H9 (cell line): ENCODE measurements around the gene TAS2R50. TPM values are rescaled to one million over a fixed set of nuclear protein-coding genes. Genes with fewer than 3 reads are reported as not detected.

ENCODE experiments used
- DNase-seq: peaks from one replicate; pipeline ENCODE4 v3.0.0-alpha.2; 2017
- H2AFZ ChIP-seq: one replicate; pipeline ENCODE4 v1.6.1; 2013; ENCODE audit warnings: mild to moderate bottlenecking, low read length, control low read depth, moderate library complexity
- H2AK5ac ChIP-seq: 2 replicates; pipeline ENCODE4 v1.6.1; 2013; ENCODE audit warnings: low read length, control low read depth, mixed read lengths; ENCODE audit not compliant: insufficient read length
- H2BK120ac ChIP-seq: one replicate; pipeline ENCODE4 v1.6.1; 2013; ENCODE audit warnings: low read depth, mild to moderate bottlenecking, low read length, control low read depth, inconsistent platforms; ENCODE audit not compliant: poor library complexity, severe bottlenecking
- H2BK12ac ChIP-seq: 2 replicates; pipeline ENCODE4 v1.6.1; 2013; ENCODE audit warnings: low read length, control low read depth, mixed read lengths, low read depth; ENCODE audit not compliant: insufficient read length
- H2BK15ac ChIP-seq: 2 replicates; pipeline ENCODE4 v1.6.1; 2013; ENCODE audit warnings: low read depth, low read length, control low read depth
- H2BK20ac ChIP-seq: one replicate; pipeline ENCODE4 v1.6.1; 2013; ENCODE audit warnings: low read depth, mild to moderate bottlenecking, low read length, control low read depth, inconsistent platforms; ENCODE audit not compliant: poor library complexity, severe bottlenecking
- H2BK5ac ChIP-seq: 2 replicates; pipeline ENCODE4 v1.6.1; 2013; ENCODE audit warnings: low read length, control low read depth, mixed read lengths; ENCODE audit not compliant: insufficient read length
- H3K14ac ChIP-seq: 2 replicates; pipeline ENCODE4 v1.6.1; 2013; ENCODE audit warnings: low read length, control low read depth; ENCODE audit not compliant: insufficient read depth
- H3K18ac ChIP-seq: 2 replicates; pipeline ENCODE4 v1.6.1; 2013; ENCODE audit warnings: low read depth, mild to moderate bottlenecking, mixed read lengths, low read length, control low read depth; ENCODE audit not compliant: insufficient read length
- H3K23ac ChIP-seq: 2 replicates; pipeline ENCODE4 v1.6.1; 2013; ENCODE audit warnings: low read length, control low read depth, mixed read lengths, low read depth; ENCODE audit not compliant: insufficient read length
- H3K23me2 ChIP-seq: 2 replicates; pipeline ENCODE4 v1.6.1; 2013; ENCODE audit warnings: low read depth, mild to moderate bottlenecking, mixed read lengths, low read length, control low read depth; ENCODE audit not compliant: insufficient read length, poor library complexity, severe bottlenecking
- H3K27ac ChIP-seq: 2 replicates; pipeline ENCODE4 v1.5.1; 2013; ENCODE audit warnings: low read length, control low read depth, mixed read lengths, low read depth; ENCODE audit not compliant: insufficient read length
- H3K27me3 ChIP-seq: 2 replicates; pipeline ENCODE4 v1.6.1; 2013; ENCODE audit warnings: low read length, control low read depth, inconsistent platforms; ENCODE audit not compliant: insufficient read depth
- H3K4ac ChIP-seq: 2 replicates; pipeline ENCODE4 v1.6.1; 2013; ENCODE audit warnings: low read depth, mild to moderate bottlenecking, control low read depth, inconsistent platforms, low read length, moderate library complexity
- H3K4me1 ChIP-seq: 2 replicates; pipeline ENCODE4 v1.6.1; 2013; ENCODE audit warnings: low read length, control low read depth, inconsistent platforms; ENCODE audit not compliant: insufficient read depth
- H3K4me2 ChIP-seq: 2 replicates; pipeline ENCODE4 v1.6.1; 2013; ENCODE audit warnings: low read length, control low read depth, mixed read lengths; ENCODE audit not compliant: insufficient read length, insufficient read depth
- H3K56ac ChIP-seq: 2 replicates; pipeline ENCODE4 v1.6.1; 2013; ENCODE audit warnings: low read depth, mild to moderate bottlenecking, mixed read lengths, low read length, control low read depth; ENCODE audit not compliant: insufficient read length
- H3K79me1 ChIP-seq: 2 replicates; pipeline ENCODE4 v1.6.1; 2013; ENCODE audit warnings: low read depth, mild to moderate bottlenecking, moderate library complexity, low read length, control low read depth, inconsistent platforms; ENCODE audit not compliant: insufficient read depth, poor library complexity, severe bottlenecking
- H3K79me2 ChIP-seq: 2 replicates; pipeline ENCODE4 v1.6.1; 2013; ENCODE audit warnings: low read length, control low read depth, inconsistent platforms; ENCODE audit not compliant: insufficient read depth
- H3K9ac ChIP-seq: 2 replicates; pipeline ENCODE4 v1.6.1; 2013; ENCODE audit warnings: low read length, control low read depth, mixed read lengths; ENCODE audit not compliant: insufficient read length; ENCODE audit errors: extremely low read depth
- H3K9me3 ChIP-seq: one replicate; pipeline ENCODE4 v1.6.1; 2013; ENCODE audit warnings: low read depth, low read length, inconsistent platforms; ENCODE audit not compliant: control insufficient read depth
- H3T11ph ChIP-seq: one replicate; pipeline ENCODE4 v1.6.1; 2013; ENCODE audit warnings: mild to moderate bottlenecking, low read length, control low read depth, inconsistent platforms
- H4K20me1 ChIP-seq: one replicate; pipeline ENCODE4 v1.6.1; 2013; ENCODE audit not compliant: control insufficient read depth, insufficient read length, insufficient read depth
- H4K5ac ChIP-seq: 2 replicates; pipeline ENCODE4 v1.6.1; 2013; ENCODE audit warnings: low read depth, mild to moderate bottlenecking, mixed read lengths, low read length, control low read depth; ENCODE audit not compliant: insufficient read length
- H4K8ac ChIP-seq: replicated peaks from 2 replicates; pipeline ENCODE4 v1.6.1; 2013; ENCODE audit warnings: low read length, control low read depth, mixed read lengths, low read depth; ENCODE audit not compliant: insufficient read length
- H4K91ac ChIP-seq: 2 replicates; pipeline ENCODE4 v1.6.1; 2013; ENCODE audit warnings: low read depth, mild to moderate bottlenecking, moderate library complexity, mixed read lengths, low read length, control low read depth; ENCODE audit not compliant: insufficient read length
- H3K27ac Mint-ChIP-seq, 3 experiments: 2 replicates in 2 of 3; 3 replicates in 1 of 3; pipeline ENCODE4 v1.8.0; 2020 to 2021; ENCODE audit warnings: mixed read lengths in 3 of 3, mild to moderate bottlenecking in 1 of 3, moderate library complexity in 1 of 3
- H3K27me3 Mint-ChIP-seq: 2 replicates; pipeline ENCODE4 v1.8.0; 2021; ENCODE audit warnings: low read depth, mild to moderate bottlenecking, moderate library complexity, mixed read lengths
- H3K36me3 Mint-ChIP-seq, 3 experiments: 2 replicates in 2 of 3; 3 replicates in 1 of 3; pipeline ENCODE4 v1.8.0; 2020 to 2021; ENCODE audit warnings: low read depth in 3 of 3, mixed read lengths in 3 of 3; ENCODE audit not compliant: insufficient read depth in 1 of 3
- H3K4me1 Mint-ChIP-seq, 2 experiments: 2 replicates each; pipeline ENCODE4 v1.8.0; 2020; ENCODE audit warnings: mixed read lengths in 2 of 2
- H3K4me3 Mint-ChIP-seq, 2 experiments: 2 replicates in 1 of 2; 3 replicates in 1 of 2; pipeline ENCODE4 v1.8.0; 2020 to 2021; ENCODE audit warnings: mild to moderate bottlenecking in 2 of 2, mixed read lengths in 2 of 2, moderate library complexity in 1 of 2
- H3K9me3 Mint-ChIP-seq, 2 experiments: 2 replicates in 1 of 2; 3 replicates in 1 of 2; pipeline ENCODE4 v1.8.0; 2020; ENCODE audit warnings: mild to moderate bottlenecking in 2 of 2, mixed read lengths in 2 of 2, moderate library complexity in 1 of 2
- CTCF ChIP-seq: fragments of 200-600 bp; sonication (generic); conservative IDR thresholded peaks from 3 replicates; pipeline ENCODE4 v1.8.0; 2021; ENCODE audit warnings: antibody characterized with exemption, mild to moderate bottlenecking
- WGBS: extraction: QIAGEN DNeasy Blood & Tissue Kit; methylation state at CpG from one replicate; pipeline ENCODE4 v1.1.7; 2013; ENCODE audit warnings: missing lambda C conversion rate, low lambda C conversion rate, mixed read lengths; ENCODE audit not compliant: insufficient read length; ENCODE audit errors: extremely low coverage; 5-methylcytosine and 5-hydroxymethylcytosine counted together
- total RNA-seq: library from RNA; stranded (reverse); gene quantifications from 2 replicates; pipeline ENCODE4 v1.2.1, GENCODE V29; 2021

Gene TAS2R50
- total RNA-seq, 1 experiment from 2014 or later, result 0.77 TPM

- no peak overlapping the region for H2AFZ ChIP-seq
- Mint-ChIP-seq H3K27me3 (no peaks in the 10 kb centered on the region), H3K4me3 (no peak overlapping the region), H3K4me1 (no peaks in the 10 kb centered on the region), H3K27ac (no peak overlapping the region), H3K36me3 (peaks cover 10 to 12% (median 10%) of the 10 kb centered on the region in 3 experiments), H3K9me3 (peaks cover 0 to 4% of the 10 kb centered on the region in 2 experiments; a peak in 2 of 5 replicates)
- H2BK5ac ChIP-seq, result no peak overlapping the region
- no peak overlapping the region for H2BK15ac ChIP-seq
- H4K5ac ChIP-seq, result no peak overlapping the region
- no peak for TF ChIP-seq CTCF
- H4K20me1 ChIP-seq, result no peaks in the 10 kb centered on the region
- H3K4me2 ChIP-seq, result no peak overlapping the region
- WGBS, result no CpG with 5 or more reads among the region's 2 CpGs
- H3K4ac ChIP-seq, result no peak overlapping the region
- H3K56ac ChIP-seq, result no peak overlapping the region
- no peak overlapping the region for H2BK20ac ChIP-seq
- no peak overlapping the region for H3K9ac ChIP-seq
- no peaks in the 10 kb centered on the region for H3K79me2 ChIP-seq
- H2BK120ac ChIP-seq, result no peak overlapping the region
- H3K79me1 ChIP-seq, result no peaks in the 10 kb centered on the region
- H4K8ac ChIP-seq, result no peak overlapping the region
- no peak overlapping the region for H3K23ac ChIP-seq
- H3K14ac ChIP-seq, result no peak overlapping the region
- H2BK12ac ChIP-seq, result no peak overlapping the region
- no peaks in the 10 kb centered on the region for H3K27me3 ChIP-seq
- no peak overlapping the region for H4K91ac ChIP-seq
- H3T11ph ChIP-seq, result no peak overlapping the region
- H3K23me2 ChIP-seq, result no peaks in the 10 kb centered on the region
- H3K9me3 ChIP-seq, result no peaks in the 10 kb centered on the region
- DNase-seq, result no peak
- no peak overlapping the region for H3K27ac ChIP-seq
- H3K18ac ChIP-seq, result no peak overlapping the region
- H2AK5ac ChIP-seq, result no peak overlapping the region
- no peaks in the 10 kb centered on the region for H3K4me1 ChIP-seq
Measured at GRCh38 chr12:11023387-11023786, 36.7 kb upstream of the TAS2R50 start.
